Esophagus muscularis mucosa (tissue), 4 donors: Measurements from ENCODE around the gene CLEC16A. TPM values are rescaled to one million over a fixed set of nuclear protein-coding genes. Genes with fewer than 3 reads are reported as not detected.

ENCODE experiments used
- DNase-seq: peaks from one replicate; pipeline ENCODE4 v3.0.0-alpha.2; 2017; ENCODE audit errors: extremely low spot score
- H3K27ac ChIP-seq, 4 donors: fragments of 200-600 bp; sonication (generic); replicated peaks in 1 of 4; 1 replicate in 3 of 4; 2 replicates in 1 of 4; pipeline ENCODE4 v1.5.1; 2016 to 2019; ENCODE audit warnings: mild to moderate bottlenecking in 1 of 4
- H3K27me3 ChIP-seq, 4 donors: fragments of 200-600 bp; sonication (generic); one replicate each; pipeline versions ENCODE4 v1.5.1 to v1.6.0; 2016 to 2019
- H3K36me3 ChIP-seq, 4 donors: fragments of 200-600 bp; sonication (generic); one replicate each; pipeline ENCODE4 v1.5.1; 2016 to 2019
- H3K4me1 ChIP-seq, 4 donors: fragments of 200-600 bp; sonication (generic); one replicate each; pipeline ENCODE4 v1.5.1; 2016 to 2019
- H3K4me3 ChIP-seq, 4 donors: fragments of 200-600 bp; sonication (generic); 1 replicate in 2 of 4; 2 replicates in 2 of 4; pipeline ENCODE4 v1.5.1; 2016 to 2019; ENCODE audit warnings: mild to moderate bottlenecking in 4 of 4, moderate library complexity in 1 of 4
- H3K9me3 ChIP-seq, 4 donors: fragments of 200-600 bp; sonication (generic); 1 replicate in 3 of 4; 2 replicates in 1 of 4; pipeline ENCODE4 v1.5.1; 2016 to 2019
- CTCF ChIP-seq, 3 experiments: fragments of 200-600 bp in 2 of 3; fragments of 450-650 bp in 1 of 3; sonication (generic) in 2 of 3; IDR thresholded peaks; one replicate each; pipeline ENCODE4 v1.5.1; 2017 to 2019; ENCODE audit warnings: antibody characterized with exemption in 3 of 3, mild to moderate bottlenecking in 2 of 3, moderate library complexity in 1 of 3
- EP300 ChIP-seq: sonication (generic); formaldehyde crosslinking; IDR thresholded peaks from one replicate; pipeline ENCODE4 v1.6.1; 2017; ENCODE audit warnings: antibody characterized with exemption
- POLR2A ChIP-seq: fragments of 450-650 bp; IDR thresholded peaks from one replicate; pipeline ENCODE4 v1.6.1; 2017; ENCODE audit warnings: antibody characterized with exemption, moderate library complexity, mild to moderate bottlenecking, low read depth
- POLR2AphosphoS5 ChIP-seq, 2 donors: sonication (generic); formaldehyde crosslinking; IDR thresholded peaks; one replicate each; pipeline ENCODE4 v1.6.1; 2017; ENCODE audit warnings: antibody characterized with exemption in 2 of 2
- WGBS: methylation state at CpG from one replicate; pipeline ENCODE4 v1.1.5; 2018; 5-methylcytosine and 5-hydroxymethylcytosine counted together
- intact Hi-C: fragments of 100-400 bp; cut with DNase I; formaldehyde crosslinking; loops from one replicate; pipeline ENCODE4 v1.15.1; 2023
- total RNA-seq, 4 donors: library from RNA; depleted of rRNA; stranded (reverse); fragments of >200 nt; gene quantifications; one replicate each; pipeline versions ENCODE4 v1.1.0 to v1.2.1, GENCODE V29; 2016

Gene CLEC16A
- total RNA-seq, 4 donors from 2014 or later = 22.3 to 34.7 (median 29.2) TPM

- Histone ChIP-seq H3K4me3 (no peak overlapping the region), H3K27me3 (no peaks in the 10 kb centered on the region), H3K36me3 (peaks cover 0 to 26% (median 16%) of the 10 kb centered on the region in 4 donors), H3K27ac (peak overlapping the region; percentile 53 to 61 (median 56)), H3K9me3 (no peaks in the 10 kb centered on the region), H3K4me1 (peaks cover 8 to 33% (median 30%) of the 10 kb centered on the region in 4 donors)
- WGBS = 67% methylated on average over 5 of the region's 5 CpGs
- intact Hi-C loops = loop anchor here (10.0 kb wide), 1 partner anchor 176 kb away; the partner anchor contains the start of gene SOCS1
- no peak for DNase-seq
- TF ChIP-seq EP300 (no peak), POLR2AphosphoS5 (IDR thresholded peaks at IDR 0.05) (peak; percentile 27 to 72)
Measured at GRCh38 chr16:11078812-11079459, 134.6 kb downstream of the CLEC16A start.

GRCh38 chr16:11079652-11080187, 135.4 kb downstream of the CLEC16A start:
- 51% methylated on average over 6 of the region's 6 CpGs for WGBS
- no peak overlapping the region for H3K4me3 ChIP-seq
- peaks cover 8 to 40% (median 37%) of the 10 kb centered on the region in 4 donors for H3K4me1 ChIP-seq
- H3K27me3 ChIP-seq = no peaks in the 10 kb centered on the region
- peak overlapping the region in 1 of 4 donors; percentile 53 for H3K27ac ChIP-seq
- no peaks in the 10 kb centered on the region for H3K9me3 ChIP-seq
- TF ChIP-seq CTCF (IDR thresholded peaks at IDR 0.05) = no peak
- TF ChIP-seq POLR2A = no peak
- TF ChIP-seq EP300 = no peak
- no peak for TF ChIP-seq POLR2AphosphoS5 (IDR thresholded peaks at IDR 0.05)
- peaks cover 0 to 26% (median 16%) of the 10 kb centered on the region in 4 donors for H3K36me3 ChIP-seq
- intact Hi-C loops = loop anchor here (10.0 kb wide), 1 partner anchor 175 kb away; the partner anchor contains the start of gene SOCS1
- DNase-seq = no peak

GRCh38 chr16:11080327-11080967, 136.1 kb downstream of the CLEC16A start:
- Histone ChIP-seq H3K27ac (peak overlapping the region in 1 of 4 donors; percentile 53), H3K4me3 (no peak overlapping the region), H3K36me3 (peaks cover 0 to 26% (median 16%) of the 10 kb centered on the region in 4 donors), H3K27me3 (no peaks in the 10 kb centered on the region), H3K9me3 (no peaks in the 10 kb centered on the region), H3K4me1 (peaks cover 8 to 48% (median 44%) of the 10 kb centered on the region in 4 donors)
- 95% methylated on average over 10 of the region's 10 CpGs for WGBS
- intact Hi-C loops = no loop called here
- TF ChIP-seq CTCF (IDR thresholded peaks at IDR 0.05) (no peak), POLR2AphosphoS5 (IDR thresholded peaks at IDR 0.05) (no peak), EP300 (no peak), POLR2A (no peak)
- no peak for DNase-seq

- TF ChIP-seq POLR2A = no peak
- no peak for TF ChIP-seq EP300
- TF ChIP-seq CTCF (IDR thresholded peaks at IDR 0.05) = no peak
- no peak for TF ChIP-seq POLR2AphosphoS5 (IDR thresholded peaks at IDR 0.05)
- no peak for DNase-seq
- Histone ChIP-seq H3K4me1 (peaks cover 8 to 54% (median 50%) of the 10 kb centered on the region in 4 donors), H3K4me3 (no peak overlapping the region), H3K36me3 (peaks cover 0 to 26% (median 14%) of the 10 kb centered on the region in 4 donors), H3K9me3 (no peaks in the 10 kb centered on the region), H3K27ac (no peak overlapping the region), H3K27me3 (no peaks in the 10 kb centered on the region)
- intact Hi-C loops = no loop called here
- WGBS = 98% methylated on average over 7 of the region's 7 CpGs
Measured at GRCh38 chr16:11080999-11081630, 136.8 kb downstream of the CLEC16A start.
